Fibroblast of lung (primary cell): ENCODE results near the gene AK4. TPM values are rescaled to one million over a fixed set of nuclear protein-coding genes. Genes with fewer than 3 reads are reported as not detected.
"Not testable (repeated sequence)": the region's sequence is repeated elsewhere in the genome, so short reads cannot be mapped to it uniquely, and the experiment has no call there.

ENCODE experiments used
- DNase-seq, 2 donors: peaks; one replicate each; pipeline versions ENCODE4 v3.0.0 to v3.0.0-alpha.2; 2010; ENCODE audit warnings: low read depth in 2 of 2
- H2AFZ ChIP-seq: 2 replicates; pipeline ENCODE4 v1.5.1; 2012; ENCODE audit warnings: low read length, control low read depth, inconsistent platforms
- H3K27ac ChIP-seq: 2 replicates; pipeline ENCODE4 v1.5.1; 2011; ENCODE audit warnings: low read length, control low read depth; ENCODE audit not compliant: insufficient read depth
- H3K27me3 ChIP-seq: 2 replicates; pipeline ENCODE4 v1.5.1; 2011; ENCODE audit warnings: mild to moderate bottlenecking, low read length; ENCODE audit not compliant: control insufficient read depth, insufficient read depth
- H3K36me3 ChIP-seq: 2 replicates; pipeline ENCODE4 v1.5.1; 2011; ENCODE audit warnings: low read length; ENCODE audit not compliant: control insufficient read depth, insufficient read depth
- H3K4me1 ChIP-seq: 2 replicates; pipeline ENCODE4 v1.5.1; 2011; ENCODE audit warnings: low read length; ENCODE audit not compliant: control insufficient read depth, insufficient read depth; ENCODE audit errors: extremely low read depth
- H3K4me2 ChIP-seq: 2 replicates; pipeline ENCODE4 v1.5.1; 2011; ENCODE audit warnings: low read length, control low read depth; ENCODE audit not compliant: insufficient read depth; ENCODE audit errors: extremely low read depth
- H3K4me3 ChIP-seq, 4 experiments: fragments of 200-600 bp in 1 of 4; sonication (generic) in 1 of 4; replicated peaks in 1 of 4; 2 replicates each; pipeline ENCODE4 v1.5.1; 2011 to 2016; ENCODE audit warnings: low read length in 4 of 4, low read depth in 3 of 4, mild to moderate bottlenecking in 3 of 4, control low read depth in 2 of 4, inconsistent platforms in 1 of 4, mixed read lengths in 1 of 4; ENCODE audit not compliant: insufficient read depth in 1 of 4; ENCODE audit errors: control extremely low read depth in 1 of 4
- H3K79me2 ChIP-seq: 2 replicates; pipeline ENCODE4 v1.5.1; 2012; ENCODE audit warnings: mild to moderate bottlenecking, low read length, inconsistent platforms; ENCODE audit not compliant: control insufficient read depth, insufficient read depth
- H3K9ac ChIP-seq: 2 replicates; pipeline ENCODE4 v1.5.1; 2011; ENCODE audit warnings: mild to moderate bottlenecking, low read length, control low read depth; ENCODE audit not compliant: insufficient read depth
- H3K9me3 ChIP-seq: 2 replicates; pipeline ENCODE4 v1.5.1; 2012; ENCODE audit warnings: low read depth, low read length; ENCODE audit not compliant: control insufficient read depth, insufficient read depth
- H4K20me1 ChIP-seq: 2 replicates; pipeline ENCODE4 v1.5.1; 2011; ENCODE audit warnings: low read length; ENCODE audit not compliant: control insufficient read depth, insufficient read depth; ENCODE audit errors: extremely low read depth
- CTCF ChIP-seq, 2 donors: IDR thresholded peaks in 1 of 2; conservative IDR thresholded peaks in 1 of 2; 1 replicate in 1 of 2; 2 replicates in 1 of 2; pipeline ENCODE4 v1.5.1; 2011 to 2012; ENCODE audit warnings: low read length in 2 of 2, control low read depth in 1 of 2, inconsistent platforms in 1 of 2, low read depth in 1 of 2, mild to moderate bottlenecking in 1 of 2
- EZH2 ChIP-seq: IDR thresholded peaks from 2 replicates; pipeline ENCODE4 v1.5.1; 2012; ENCODE audit warnings: low read length, control low read depth, mild to moderate bottlenecking; ENCODE audit errors: missing control alignments
- polyA plus RNA-seq, 2 donors: library from polyadenylated mRNA; depleted of rRNA in 1 of 2; stranded (reverse) in 1 of 2; unstranded in 1 of 2; fragments of >200 nt; gene quantifications; 2 replicates each; pipeline ENCODE4 v1.2.1, GENCODE V29; 2011 to 2012; ENCODE audit warnings: missing spikeins in 1 of 2
- total RNA-seq: library from RNA; depleted of rRNA; stranded (reverse); fragments of >200 nt; gene quantifications from 2 replicates; pipeline ENCODE4 v1.2.1, GENCODE V29; 2014

The AK4 gene
- total and polyA plus RNA-seq, 2 donors (not counting 1 experiment from before 2014, with no cell fraction given), result 6.3 to 49.3 TPM

- DNase-seq, result peak; percentile 19 to 54
- no peaks in the 10 kb centered on the region for H3K79me2 ChIP-seq
- no peak overlapping the region for H2AFZ ChIP-seq
- no peak overlapping the region for H3K4me2 ChIP-seq
- no peak overlapping the region for H3K4me3 ChIP-seq
- H3K36me3 ChIP-seq, result no peaks in the 10 kb centered on the region
- H3K4me1 ChIP-seq, result no peaks in the 10 kb centered on the region
- no peaks in the 10 kb centered on the region for H3K9me3 ChIP-seq
- no peak overlapping the region for H3K27ac ChIP-seq
- no peaks in the 10 kb centered on the region for H4K20me1 ChIP-seq
- TF ChIP-seq CTCF (conservative IDR thresholded peaks at IDR 0.05 in 1 of 2, IDR thresholded peaks at IDR 0.05 in 1 of 2; ENCODE audit: low read depth in 1 of 2, low read length in 2 of 2), result peak; percentile 17 to 38
- no peak for TF ChIP-seq EZH2
- no peaks in the 10 kb centered on the region for H3K27me3 ChIP-seq
- H3K9ac ChIP-seq, result no peak overlapping the region
Observed at GRCh38 chr1:65235867-65236805, 88.1 kb downstream of the AK4 start.

- H3K36me3 ChIP-seq, H2AFZ ChIP-seq, H3K4me3 ChIP-seq, H3K4me2 ChIP-seq, H4K20me1 ChIP-seq, DNase-seq, H3K4me1 ChIP-seq, H3K9me3 ChIP-seq, H3K79me2 ChIP-seq, H3K9ac ChIP-seq, H3K27ac ChIP-seq, H3K27me3 ChIP-seq: not testable (repeated sequence)
Observed at GRCh38 chr1:65237088-65237487, 89.1 kb downstream of the AK4 start.

- Histone ChIP-seq H3K79me2 (no peaks in the 10 kb centered on the region), H3K27me3 (no peaks in the 10 kb centered on the region), H3K36me3 (no peaks in the 10 kb centered on the region), H2AFZ (no peak overlapping the region), H3K4me2 (no peak overlapping the region), H3K9ac (no peak overlapping the region), H3K4me3 (no peak overlapping the region), H3K27ac (no peak overlapping the region), H3K9me3 (no peaks in the 10 kb centered on the region), H4K20me1 (no peaks in the 10 kb centered on the region), H3K4me1 (no peaks in the 10 kb centered on the region)
- no peak for DNase-seq
- TF ChIP-seq CTCF (conservative IDR thresholded peaks at IDR 0.05 in 1 of 2, IDR thresholded peaks at IDR 0.05 in 1 of 2; ENCODE audit: low read depth in 1 of 2, low read length in 2 of 2) (no peak), EZH2 (no peak)
Observed at GRCh38 chr1:65237503-65237902, 89.5 kb downstream of the AK4 start.
